HFFc6 (cell line): ENCODE measurements around the gene GTF2H2C_2.
"Not testable (repeated sequence)": the region's sequence is repeated elsewhere in the genome, so short reads cannot be mapped to it uniquely, and the experiment has no call there.

ENCODE experiments used
- DNase-seq: peaks from one replicate; pipeline ENCODE4 v3.0.0-alpha.2; 2018
- H3K27ac Mint-ChIP-seq: 2 replicates; pipeline ENCODE4 v1.8.0; 2020; ENCODE audit warnings: mild to moderate bottlenecking, mixed read lengths
- H3K27me3 Mint-ChIP-seq: 2 replicates; pipeline ENCODE4 v1.8.0; 2021; ENCODE audit warnings: mild to moderate bottlenecking, moderate library complexity, mixed read lengths; ENCODE audit not compliant: insufficient read depth
- H3K36me3 Mint-ChIP-seq: 2 replicates; pipeline ENCODE4 v1.8.0; 2021; ENCODE audit warnings: low read depth, mixed read lengths
- H3K4me1 Mint-ChIP-seq: 2 replicates; pipeline ENCODE4 v1.8.0; 2020; ENCODE audit warnings: low read depth, mixed read lengths
- H3K4me3 Mint-ChIP-seq: 2 replicates; pipeline ENCODE4 v1.8.0; 2020; ENCODE audit warnings: mild to moderate bottlenecking, moderate library complexity, mixed read lengths
- H3K9me3 Mint-ChIP-seq: 2 replicates; pipeline ENCODE4 v1.8.0; 2020; ENCODE audit warnings: mild to moderate bottlenecking, mixed read lengths
- CTCF ChIP-seq: fragments of 200-600 bp; sonication (generic); IDR thresholded peaks from 2 replicates; pipeline ENCODE4 v1.5.0; 2021; ENCODE audit warnings: antibody characterized with exemption, mild to moderate bottlenecking

Gene GTF2H2C_2

GRCh38 chr5:70415117-70415516 lies at the start of gene GTF2H2C_2:
Gene GTF2H2C_2, plus strand, starts transcription at chr5:70415368.
- H3K4me1 Mint-ChIP-seq, H3K27me3 Mint-ChIP-seq, H3K27ac Mint-ChIP-seq, H3K9me3 Mint-ChIP-seq, H3K4me3 Mint-ChIP-seq, DNase-seq, H3K36me3 Mint-ChIP-seq: not testable (repeated sequence)

- H3K9me3 Mint-ChIP-seq, H3K27me3 Mint-ChIP-seq, H3K4me1 Mint-ChIP-seq, H3K36me3 Mint-ChIP-seq: not testable (repeated sequence)
- H3K27ac Mint-ChIP-seq = peak overlapping the region; percentile 69; the same call in 1 of the 2 replicates
- peak overlapping the region; percentile 78 for H3K4me3 Mint-ChIP-seq
- TF ChIP-seq CTCF = 0 out of 2 replicates have a peak, but pooled peaks have one; percentile 26
- peak; percentile 83 for DNase-seq
Observed at GRCh38 chr5:70400984-70401686, 14.0 kb upstream of the GTF2H2C_2 start.

GRCh38 chr5:70421322-70421721 lies 6.2 kb downstream of the GTF2H2C_2 start:
- not testable (repeated sequence) for H3K27ac Mint-ChIP-seq, DNase-seq, H3K4me1 Mint-ChIP-seq, H3K9me3 Mint-ChIP-seq, H3K27me3 Mint-ChIP-seq, H3K4me3 Mint-ChIP-seq, H3K36me3 Mint-ChIP-seq

- not testable (repeated sequence) for H3K4me3 Mint-ChIP-seq, H3K27ac Mint-ChIP-seq, DNase-seq, H3K36me3 Mint-ChIP-seq, H3K9me3 Mint-ChIP-seq, H3K4me1 Mint-ChIP-seq, H3K27me3 Mint-ChIP-seq
Observed at GRCh38 chr5:70423215-70423614, 8.0 kb downstream of the GTF2H2C_2 start.

GRCh38 chr5:70438518-70438917 lies 23.4 kb downstream of the GTF2H2C_2 start:
- H3K27me3 Mint-ChIP-seq, H3K36me3 Mint-ChIP-seq: not testable (repeated sequence)

GRCh38 chr5:70449565-70449964 lies 34.4 kb downstream of the GTF2H2C_2 start:
- not testable (repeated sequence) for H3K9me3 Mint-ChIP-seq, H3K27me3 Mint-ChIP-seq, H3K36me3 Mint-ChIP-seq, H3K4me1 Mint-ChIP-seq, DNase-seq, H3K27ac Mint-ChIP-seq, H3K4me3 Mint-ChIP-seq

More at GRCh38 chr5:70438518-70438917, 23.4 kb downstream of the GTF2H2C_2 start:
- not testable (repeated sequence) for H3K4me1 Mint-ChIP-seq, H3K4me3 Mint-ChIP-seq, H3K9me3 Mint-ChIP-seq, H3K27ac Mint-ChIP-seq, DNase-seq

- not testable (repeated sequence) for H3K9me3 Mint-ChIP-seq, H3K27me3 Mint-ChIP-seq, DNase-seq, H3K36me3 Mint-ChIP-seq, H3K27ac Mint-ChIP-seq, H3K4me3 Mint-ChIP-seq, H3K4me1 Mint-ChIP-seq
Observed at GRCh38 chr5:70451249-70451984, 36.2 kb downstream of the GTF2H2C_2 start.

- H3K27me3 Mint-ChIP-seq, DNase-seq: not testable (repeated sequence)
Observed at GRCh38 chr5:70457093-70457492, 41.9 kb downstream of the GTF2H2C_2 start.

GRCh38 chr5:70459188-70459587 lies 44.0 kb downstream of the GTF2H2C_2 start:
- H3K9me3 Mint-ChIP-seq, H3K4me3 Mint-ChIP-seq, H3K4me1 Mint-ChIP-seq, DNase-seq, H3K27ac Mint-ChIP-seq, H3K27me3 Mint-ChIP-seq, H3K36me3 Mint-ChIP-seq: not testable (repeated sequence)

More at GRCh38 chr5:70457093-70457492, 41.9 kb downstream of the GTF2H2C_2 start:
- not testable (repeated sequence) for H3K9me3 Mint-ChIP-seq, H3K36me3 Mint-ChIP-seq, H3K4me1 Mint-ChIP-seq, H3K27ac Mint-ChIP-seq, H3K4me3 Mint-ChIP-seq

GRCh38 chr5:70461984-70462383 lies 46.8 kb downstream of the GTF2H2C_2 start:
- not testable (repeated sequence) for H3K36me3 Mint-ChIP-seq, H3K27me3 Mint-ChIP-seq, DNase-seq, H3K9me3 Mint-ChIP-seq, H3K4me1 Mint-ChIP-seq, H3K4me3 Mint-ChIP-seq, H3K27ac Mint-ChIP-seq

- H3K27me3 Mint-ChIP-seq, H3K36me3 Mint-ChIP-seq, H3K4me3 Mint-ChIP-seq, H3K9me3 Mint-ChIP-seq, H3K4me1 Mint-ChIP-seq, DNase-seq, H3K27ac Mint-ChIP-seq: not testable (repeated sequence)
Observed at GRCh38 chr5:70464019-70464637, 49.0 kb downstream of the GTF2H2C_2 start.

- not testable (repeated sequence) for H3K9me3 Mint-ChIP-seq, H3K27ac Mint-ChIP-seq, H3K27me3 Mint-ChIP-seq, H3K4me1 Mint-ChIP-seq, H3K36me3 Mint-ChIP-seq, H3K4me3 Mint-ChIP-seq, DNase-seq
Observed at GRCh38 chr5:70469926-70470509, 54.9 kb downstream of the GTF2H2C_2 start.
